ENCODE data around the gene CGNL1.

DNA sequence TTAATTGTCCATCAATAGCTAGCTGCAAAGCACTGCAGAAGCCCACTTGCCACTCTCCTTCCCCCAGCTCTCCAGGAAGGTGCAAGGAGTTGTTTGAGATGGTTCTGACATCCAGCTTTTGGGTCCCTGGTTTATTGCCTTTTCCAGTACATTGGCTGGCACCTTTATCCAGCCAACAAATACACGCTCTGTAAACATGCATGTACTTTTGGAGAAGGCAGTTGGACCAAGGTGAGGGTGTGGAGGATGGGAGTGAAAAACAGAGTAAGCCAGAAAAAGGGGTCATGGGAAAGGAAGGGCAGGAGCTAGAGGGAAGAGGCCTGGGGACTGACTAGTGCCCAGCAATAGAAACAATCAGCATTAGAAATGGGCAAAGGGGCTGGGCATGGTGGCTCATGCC, 102.7 kb downstream of the CGNL1 start:
- TF ChIP-seq POLR2A (IDR thresholded peaks at IDR 0.05) = no peak
- TF ChIP-seq, protein P1, sequence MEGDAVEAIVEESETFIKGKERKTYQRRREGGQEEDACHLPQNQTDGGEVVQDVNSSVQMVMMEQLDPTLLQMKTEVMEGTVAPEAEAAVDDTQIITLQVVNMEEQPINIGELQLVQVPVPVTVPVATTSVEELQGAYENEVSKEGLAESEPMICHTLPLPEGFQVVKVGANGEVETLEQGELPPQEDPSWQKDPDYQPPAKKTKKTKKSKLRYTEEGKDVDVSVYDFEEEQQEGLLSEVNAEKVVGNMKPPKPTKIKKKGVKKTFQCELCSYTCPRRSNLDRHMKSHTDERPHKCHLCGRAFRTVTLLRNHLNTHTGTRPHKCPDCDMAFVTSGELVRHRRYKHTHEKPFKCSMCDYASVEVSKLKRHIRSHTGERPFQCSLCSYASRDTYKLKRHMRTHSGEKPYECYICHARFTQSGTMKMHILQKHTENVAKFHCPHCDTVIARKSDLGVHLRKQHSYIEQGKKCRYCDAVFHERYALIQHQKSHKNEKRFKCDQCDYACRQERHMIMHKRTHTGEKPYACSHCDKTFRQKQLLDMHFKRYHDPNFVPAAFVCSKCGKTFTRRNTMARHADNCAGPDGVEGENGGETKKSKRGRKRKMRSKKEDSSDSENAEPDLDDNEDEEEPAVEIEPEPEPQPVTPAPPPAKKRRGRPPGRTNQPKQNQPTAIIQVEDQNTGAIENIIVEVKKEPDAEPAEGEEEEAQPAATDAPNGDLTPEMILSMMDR (IDR thresholded peaks at IDR 0.05) = no peak

Data from lower leg skin (tissue), 3 donors.